ENCODE data around the gene TAF9.
"Not testable (repeated sequence)": the region's sequence is repeated elsewhere in the genome, so short reads cannot be mapped to it uniquely, and the experiment has no call there.

The TAF9 gene

DNA sequence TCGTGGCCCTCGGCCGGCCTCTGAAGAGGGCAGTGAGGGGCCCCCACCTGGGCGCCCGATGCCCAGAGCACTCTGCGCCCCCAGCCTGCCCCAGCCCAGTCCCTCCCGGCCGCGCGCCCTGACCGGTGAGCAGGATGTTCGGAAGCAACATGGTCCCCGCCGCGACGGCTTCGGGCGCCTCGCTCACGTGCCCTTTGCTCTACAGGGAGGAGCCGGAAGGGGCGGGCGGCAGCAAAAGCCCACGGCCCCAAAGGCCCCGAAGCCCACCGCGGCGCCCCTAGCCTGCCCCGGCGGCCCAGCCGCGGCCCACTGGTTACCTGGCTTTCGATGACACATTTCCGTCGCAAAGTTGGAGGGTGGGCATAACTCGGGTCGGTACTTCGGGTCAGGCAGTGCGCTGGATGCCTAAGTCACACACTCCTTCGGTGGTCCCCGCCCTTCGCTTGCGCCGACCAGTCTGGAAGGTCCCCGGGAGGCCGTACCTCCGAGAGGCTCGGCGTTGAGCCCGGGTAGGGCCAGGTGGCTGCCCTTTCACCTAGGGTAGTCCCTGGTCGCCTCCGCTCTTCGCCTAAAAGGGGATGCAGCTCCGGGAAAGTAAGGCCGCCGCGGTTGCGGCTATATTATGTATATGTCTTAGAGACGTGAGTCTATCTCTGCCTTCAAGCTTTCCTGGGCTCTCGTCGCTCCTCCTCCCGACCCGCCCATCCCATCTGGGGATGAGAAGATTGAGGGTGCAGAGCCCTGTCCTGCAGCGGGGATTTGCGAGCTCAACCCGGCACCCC lies at the start of gene TAF9, which contains the start of the genes AK6 and RAD17:
TAF9 (minus strand) TSS at position 181 of the 782 bp plus-strand sequence. CDS start 3,783 bp downstream, outside the sequence.
AK6 (minus strand) TSS at position 181 of the 782 bp plus-strand sequence; CDS start at position 151, 30 bp downstream.
RAD17 (plus strand) TSS at position 479 of the 782 bp plus-strand sequence. CDS start 2,391 bp downstream, outside the sequence.
- peak; percentile 86 to 89 for DNase-seq (ENCODE audit: low read depth in 2 of 2)

DNA sequence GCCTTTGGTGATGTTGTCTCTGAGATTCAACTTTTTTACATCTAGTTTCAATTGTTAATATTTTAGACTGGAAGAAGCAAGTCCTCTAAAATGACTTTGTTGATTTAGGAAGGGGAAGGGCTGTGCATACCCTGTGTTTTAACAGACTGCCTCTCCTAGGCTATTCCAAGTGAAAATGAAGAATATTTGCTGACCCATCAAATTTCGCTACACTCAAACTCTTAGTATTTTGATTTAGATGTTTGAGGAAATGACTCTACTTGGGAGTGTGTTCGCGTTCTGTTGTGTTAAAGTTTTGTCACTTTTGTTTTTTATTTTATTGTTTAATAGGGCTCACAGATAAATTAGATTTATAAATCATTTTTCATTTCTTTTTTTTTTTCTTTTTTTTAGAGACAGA lies 49.2 kb upstream of the TAF9 start:
- no peak for DNase-seq (ENCODE audit: low read depth in 2 of 2)

DNA sequence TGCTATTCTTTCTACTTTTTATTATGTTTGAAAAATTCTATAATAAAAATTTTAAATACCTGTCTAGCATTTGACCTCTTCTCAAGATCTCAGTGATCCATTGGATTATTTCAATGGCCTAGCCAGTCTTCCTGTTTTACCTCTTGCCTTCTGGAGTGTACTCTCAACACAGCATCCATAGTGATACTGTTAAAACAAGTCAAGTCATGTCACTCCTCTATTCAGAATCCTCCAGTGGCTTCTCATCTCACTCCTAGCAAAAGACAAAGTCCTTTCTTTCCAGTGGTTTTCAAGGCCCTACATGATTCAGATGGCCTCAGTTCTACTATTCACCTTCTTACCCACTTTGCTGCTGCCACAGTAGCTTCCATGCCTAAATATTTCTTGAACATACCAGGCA lies 47.4 kb upstream of the TAF9 start:
- no peak for DNase-seq (ENCODE audit: low read depth in 2 of 2)

- no peak for DNase-seq (ENCODE audit: low read depth in 2 of 2)
These were observed 46.9 kb upstream of the TAF9 start for GRCh38 chr5:69416180-69416579.

DNA sequence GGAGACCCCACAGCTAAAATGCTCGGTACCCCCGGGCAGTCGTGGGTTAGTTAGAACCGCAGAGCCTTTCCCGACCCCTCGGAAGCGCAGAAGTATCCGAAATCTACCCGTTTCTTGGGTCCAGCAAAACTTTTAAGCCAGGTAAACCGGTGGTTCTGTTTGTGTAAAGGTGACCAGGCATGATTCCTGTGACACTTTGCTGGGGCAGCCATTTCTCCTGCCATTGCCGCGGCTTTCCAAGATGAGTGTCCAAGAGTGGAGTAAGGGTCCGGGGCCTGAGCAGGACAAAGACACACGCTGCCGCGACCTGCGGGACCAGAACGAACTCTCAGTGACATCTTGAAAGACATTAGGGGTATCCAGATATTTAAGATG lies 46.3 kb upstream of the TAF9 start:
- no peak for DNase-seq (ENCODE audit: low read depth in 2 of 2)

- DNase-seq (ENCODE audit: low read depth in 2 of 2) = peak; percentile 23 to 32
These were observed 45.7 kb upstream of the TAF9 start, which contains the start of gene MARVELD2 for GRCh38 chr5:69414885-69415583. Gene MARVELD2 (plus strand): TSS chr5:69415116. CDS start chr5:69419386, 4,270 bp downstream.

GRCh38 chr5:69404659-69405330 lies 35.5 kb upstream of the TAF9 start:
- no peak for DNase-seq (ENCODE audit: low read depth in 2 of 2)

- no peak for DNase-seq (ENCODE audit: low read depth in 2 of 2)
These were observed 9.1 kb upstream of the TAF9 start for GRCh38 chr5:69378376-69378775.

- no peak for DNase-seq (ENCODE audit: low read depth in 2 of 2)
These were observed 5.7 kb upstream of the TAF9 start for GRCh38 chr5:69374911-69375446.

GRCh38 chr5:69372394-69372793 lies 3.1 kb upstream of the TAF9 start:
- no peak for DNase-seq (ENCODE audit: low read depth in 2 of 2)

- not testable (repeated sequence) for DNase-seq (ENCODE audit: low read depth in 2 of 2)
These were observed 1.0 kb upstream of the TAF9 start for GRCh38 chr5:69370335-69370734.

DNA sequence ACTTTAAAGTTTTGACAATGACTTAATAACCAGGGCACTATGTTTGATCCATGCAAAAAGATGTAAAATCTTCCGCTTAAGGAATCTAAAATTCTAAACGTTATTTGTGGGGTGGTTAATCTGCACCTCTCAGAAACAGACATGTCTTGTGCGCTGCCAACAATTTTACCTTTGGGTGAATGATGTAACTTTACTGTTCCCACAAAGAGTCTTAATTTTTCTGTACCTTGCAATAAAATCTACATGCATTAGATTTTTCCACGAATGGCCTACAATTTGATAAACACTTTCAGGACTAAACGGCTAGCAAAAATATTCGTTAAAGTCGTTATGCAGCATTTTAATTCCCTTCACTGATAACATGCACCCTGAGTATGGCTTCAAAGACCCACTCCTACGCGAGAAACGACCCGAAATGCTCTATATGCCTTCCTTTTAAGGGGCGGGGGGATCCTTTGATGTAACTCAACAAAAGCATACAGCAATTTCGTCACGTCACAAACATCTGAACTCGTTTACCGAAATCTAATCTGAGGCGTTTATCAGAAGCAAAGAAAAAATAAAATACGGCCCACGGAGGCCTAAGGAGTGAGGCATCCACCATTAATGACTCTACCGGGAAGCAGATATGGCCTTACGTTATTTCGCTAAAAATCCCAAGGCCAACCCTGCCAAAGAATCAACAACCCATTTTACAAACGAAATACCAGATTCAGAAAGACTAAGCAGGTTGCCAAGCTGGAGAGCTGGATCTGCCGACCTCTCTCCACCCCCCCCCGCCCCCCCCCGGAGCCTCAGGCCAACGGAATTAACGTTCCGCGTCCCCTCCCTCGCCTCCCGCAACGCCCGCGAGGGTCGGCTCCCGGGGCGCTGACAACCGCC lies 621 bp downstream of the TAF9 start:
- no peak for DNase-seq (ENCODE audit: low read depth in 2 of 2)

DNA sequence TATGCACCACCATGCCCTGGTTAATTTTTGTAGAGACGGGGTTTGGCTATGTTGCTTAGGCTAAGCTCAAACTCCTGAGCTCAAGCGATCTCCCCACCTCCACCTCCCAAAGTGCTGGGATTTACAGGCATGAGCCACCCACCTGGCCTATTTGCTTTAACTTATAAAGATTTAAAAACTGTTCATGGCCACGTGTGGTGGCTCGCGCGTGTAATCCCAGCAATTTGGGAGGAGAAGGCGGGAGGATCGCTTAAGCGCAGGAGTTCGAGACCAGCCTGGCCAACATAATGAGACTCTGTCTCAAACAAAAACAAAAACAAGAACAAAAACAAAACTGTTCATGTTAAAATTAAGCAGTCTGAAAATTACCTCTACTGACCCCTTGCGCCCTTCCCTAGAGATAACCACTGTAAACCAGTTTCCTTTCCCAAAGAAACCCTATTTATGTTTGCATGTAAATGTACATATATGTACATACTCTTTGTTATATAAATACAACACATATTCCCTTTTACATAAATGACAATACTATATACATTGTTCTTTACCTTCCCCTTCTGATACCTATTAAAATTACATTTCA lies 1.5 kb downstream of the TAF9 start:
- no peak for DNase-seq (ENCODE audit: low read depth in 2 of 2)

- no peak for DNase-seq (ENCODE audit: low read depth in 2 of 2)
These were observed 4.5 kb downstream of the TAF9 start for GRCh38 chr5:69364850-69365249.

DNA sequence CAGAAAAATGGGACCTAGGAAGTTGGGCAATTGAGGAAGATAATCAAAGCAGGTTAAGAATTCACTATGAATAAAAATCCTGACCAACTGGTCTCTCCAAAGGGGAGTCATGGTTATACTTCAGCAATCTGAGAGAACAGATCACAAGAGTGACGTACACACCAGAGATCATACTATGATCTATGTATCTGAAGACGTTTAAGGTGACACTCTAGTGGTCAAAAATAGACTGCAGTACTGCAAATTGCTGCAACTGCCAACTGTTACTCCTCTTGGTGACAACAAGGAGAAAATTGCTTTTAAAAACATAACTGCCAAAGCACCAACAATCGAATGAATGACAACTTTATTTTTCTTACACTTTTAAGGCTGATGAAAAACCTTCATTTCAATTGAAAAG lies 4.9 kb downstream of the TAF9 start:
- no peak for DNase-seq (ENCODE audit: low read depth in 2 of 2)

GRCh38 chr5:69360442-69360841 lies 8.9 kb downstream of the TAF9 start:
- DNase-seq (ENCODE audit: low read depth in 2 of 2) = no peak

DNA sequence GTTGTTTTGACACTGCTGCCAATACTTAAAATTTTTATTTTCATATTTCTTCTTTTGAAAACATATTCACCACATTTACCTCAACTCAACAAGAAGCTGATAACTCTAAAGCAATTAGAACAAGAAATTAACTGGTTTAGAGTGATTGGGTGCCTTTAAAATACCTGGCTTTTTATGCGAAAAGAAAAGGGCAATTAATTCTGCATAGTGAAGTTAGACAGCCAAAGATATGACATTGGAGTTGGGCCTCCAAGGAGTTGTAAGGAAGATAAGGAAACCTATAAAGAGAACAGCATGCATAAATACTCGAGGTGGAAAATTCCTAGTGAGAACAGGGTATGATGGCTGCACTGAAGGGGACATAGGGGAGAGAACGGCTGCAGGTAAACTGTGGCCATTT lies 9.6 kb downstream of the TAF9 start:
- DNase-seq (ENCODE audit: low read depth in 2 of 2) = no peak

GRCh38 chr5:69350664-69351063 lies 18.7 kb downstream of the TAF9 start:
- DNase-seq (ENCODE audit: low read depth in 2 of 2) = no peak

- DNase-seq (ENCODE audit: low read depth in 2 of 2) = no peak
These were observed 26.2 kb downstream of the TAF9 start for GRCh38 chr5:69343083-69343482.

- DNase-seq (ENCODE audit: low read depth in 2 of 2) = no peak
These were observed 27.7 kb downstream of the TAF9 start for GRCh38 chr5:69341520-69342161.
